HepG2 (cell line): ENCODE data around the gene TMEM106B. TPM values are rescaled to one million over a fixed set of nuclear protein-coding genes. Genes with fewer than 3 reads are reported as not detected.
A peak's percentile ranks its signal among the peaks of the same experiment; 100 is the strongest.

Experiments used
- ASH2L ChIP-seq: fragments of 300-600, 200-600 bp; sonication (generic); IDR thresholded peaks from 2 replicates; pipeline ENCODE4 v1.7.0; 2017; ENCODE audit warnings: low read depth, mild to moderate bottlenecking, moderate library complexity, mixed read lengths, low read length; ENCODE audit not compliant: insufficient read length
- ATM ChIP-seq: fragments of 450-650 bp; IDR thresholded peaks from 2 replicates; pipeline ENCODE4 v1.7.1; 2017; ENCODE audit warnings: mild to moderate bottlenecking, borderline replicate concordance
- ELF1 ChIP-seq: sonication (generic); formaldehyde crosslinking; IDR thresholded peaks from 2 replicates; pipeline ENCODE4 v1.4.0; 2020; ENCODE audit warnings: missing genetic modification reagents
- GLI4 ChIP-seq: sonication (generic); formaldehyde crosslinking; IDR thresholded peaks from 2 replicates; pipeline ENCODE4 v1.5.1; 2020; ENCODE audit warnings: missing genetic modification reagents, mild to moderate bottlenecking, moderate library complexity, borderline replicate concordance
- HDAC6 ChIP-seq: fragments of 200-600 bp; sonication (generic); IDR thresholded peaks from 2 replicates; pipeline ENCODE4 v1.7.0; 2017; ENCODE audit warnings: mild to moderate bottlenecking, antibody characterized with exemption, low read length, low read depth
- HES4 ChIP-seq: sonication (generic); formaldehyde crosslinking; IDR thresholded peaks from 2 replicates; pipeline ENCODE4 v1.9.0; 2021; ENCODE audit warnings: mild to moderate bottlenecking, missing genetic modification reagents, borderline replicate concordance
- KLF16 ChIP-seq, 2 experiments: sonication (generic) in 1 of 2; formaldehyde crosslinking in 1 of 2; IDR thresholded peaks; 2 replicates each; pipeline versions ENCODE4 v1.6.1 to v1.8.0; 2016 to 2023; ENCODE audit warnings: missing genetic modification reagents in 2 of 2, missing compliant biosample characterization in 1 of 2
- MIER2 ChIP-seq: IDR thresholded peaks from 2 replicates; pipeline ENCODE4 v1.6.1; 2016; ENCODE audit warnings: missing biosample characterization, missing genetic modification reagents
- NFATC3 ChIP-seq: sonication (generic); formaldehyde crosslinking; IDR thresholded peaks from 2 replicates; pipeline ENCODE4 v1.5.1; 2020; ENCODE audit warnings: mild to moderate bottlenecking, missing genetic modification reagents
- NR2C2 ChIP-seq: sonication (generic); formaldehyde crosslinking; IDR thresholded peaks from 2 replicates; pipeline ENCODE4 v1.4.0; 2020; ENCODE audit warnings: missing genetic modification reagents, mild to moderate bottlenecking, moderate library complexity, borderline replicate concordance
- POGZ ChIP-seq: sonication (generic); formaldehyde crosslinking; IDR thresholded peaks from 2 replicates; pipeline ENCODE4 v1.4.0; 2020; ENCODE audit warnings: mild to moderate bottlenecking, missing genetic modification reagents
- PRPF4 ChIP-seq: fragments of 200-400 bp; formaldehyde crosslinking; IDR thresholded peaks from 2 replicates; pipeline ENCODE4 v1.6.1; 2016; ENCODE audit warnings: low read length, low read depth; ENCODE audit not compliant: poor library complexity, severe bottlenecking
- REXO4 ChIP-seq: sonication (generic); formaldehyde crosslinking; IDR thresholded peaks from 2 replicates; pipeline ENCODE4 v1.8.0; 2022; ENCODE audit warnings: missing genetic modification reagents, mild to moderate bottlenecking, borderline replicate concordance
- SATB2 ChIP-seq: sonication (generic); formaldehyde crosslinking; IDR thresholded peaks from 2 replicates; pipeline ENCODE4 v1.5.0; 2020; ENCODE audit warnings: missing genetic modification reagents
- SIN3A ChIP-seq: IDR thresholded peaks from 2 replicates; pipeline ENCODE4 v1.6.1; 2011; ENCODE audit warnings: low read depth, mild to moderate bottlenecking, control low read depth, low read length, borderline replicate concordance
- TARDBP ChIP-seq: sonication (generic); formaldehyde crosslinking; IDR thresholded peaks from 2 replicates; pipeline ENCODE4 v1.8.0; 2022; ENCODE audit warnings: mild to moderate bottlenecking, missing genetic modification reagents
- U2AF1 ChIP-seq: fragments of 200-400 bp; formaldehyde crosslinking; optimal IDR thresholded peaks from 2 replicates; pipeline ENCODE3; 2017; ENCODE audit warnings: mild to moderate bottlenecking, low read depth, low read length
- XBP1 ChIP-seq: sonication (generic); formaldehyde crosslinking; IDR thresholded peaks from 2 replicates; pipeline ENCODE4 v1.5.0; 2020; ENCODE audit warnings: missing genetic modification reagents
- ZNF292 ChIP-seq: sonication (generic); formaldehyde crosslinking; IDR thresholded peaks from 2 replicates; pipeline ENCODE4 v1.8.1; 2022; ENCODE audit warnings: mild to moderate bottlenecking, low read depth, missing genetic modification reagents, borderline replicate concordance
- ZNF367 ChIP-seq: sonication (generic); formaldehyde crosslinking; IDR thresholded peaks from 2 replicates; pipeline ENCODE4 v1.4.0; 2020; ENCODE audit warnings: missing genetic modification reagents, borderline replicate concordance
- ZNF460 ChIP-seq: sonication (generic); formaldehyde crosslinking; IDR thresholded peaks from 2 replicates; pipeline ENCODE4 v1.5.1; 2020; ENCODE audit warnings: missing genetic modification reagents, mild to moderate bottlenecking, borderline replicate concordance
- ZNF556 ChIP-seq: sonication (generic); formaldehyde crosslinking; IDR thresholded peaks from 2 replicates; pipeline ENCODE4 v1.4.0; 2020; ENCODE audit warnings: mild to moderate bottlenecking, missing genetic modification reagents, borderline replicate concordance
- ZNF562 ChIP-seq: sonication (generic); formaldehyde crosslinking; IDR thresholded peaks from 2 replicates; pipeline ENCODE4 v1.8.0; 2022; ENCODE audit warnings: missing genetic modification reagents, borderline replicate concordance
- polyA plus RNA-seq, 8 experiments: library from polyadenylated mRNA; depleted of rRNA in 3 of 8; stranded (reverse) in 7 of 8; unstranded in 1 of 8; fragments of >200 nt; fragmentation: Illumina TruSeq in 4 of 8; extraction: Trizol in 4 of 8; gene quantifications; 2 replicates each; pipeline versions ENCODE4 v1.2.1 to v1.2.3, GENCODE V29; 2011 to 2016; ENCODE audit warnings: low read depth in 4 of 8, missing spikeins in 1 of 8, mixed read lengths in 1 of 8; ENCODE audit not compliant: insufficient read depth in 1 of 8
- total RNA-seq, 5 experiments: library from RNA; depleted of rRNA; stranded (reverse); fragments of >200 nt; fragmentation: Illumina TruSeq; extraction: Trizol; gene quantifications; 2 replicates each; pipeline ENCODE4 v1.2.3, GENCODE V29; 2016; ENCODE audit warnings: low read depth in 1 of 5
- TF ChIP-seq, protein P1 (sequence below): sonication (generic); formaldehyde crosslinking; IDR thresholded peaks from 2 replicates; pipeline ENCODE4 v1.5.1; 2020; ENCODE audit warnings: mild to moderate bottlenecking, missing genetic modification reagents, moderate library complexity
- TF ChIP-seq, protein P2 (sequence below): IDR thresholded peaks from 2 replicates; pipeline ENCODE4 v1.6.1; 2016; ENCODE audit warnings: missing compliant biosample characterization, missing genetic modification reagents, borderline replicate concordance

TMEM106B gene
- total and polyA plus RNA-seq, 2 of the 13 experiments (the other 11 are each of a cell fraction or from before 2014, with no cell fraction given) = 16.8 to 25.1 TPM

DNA sequence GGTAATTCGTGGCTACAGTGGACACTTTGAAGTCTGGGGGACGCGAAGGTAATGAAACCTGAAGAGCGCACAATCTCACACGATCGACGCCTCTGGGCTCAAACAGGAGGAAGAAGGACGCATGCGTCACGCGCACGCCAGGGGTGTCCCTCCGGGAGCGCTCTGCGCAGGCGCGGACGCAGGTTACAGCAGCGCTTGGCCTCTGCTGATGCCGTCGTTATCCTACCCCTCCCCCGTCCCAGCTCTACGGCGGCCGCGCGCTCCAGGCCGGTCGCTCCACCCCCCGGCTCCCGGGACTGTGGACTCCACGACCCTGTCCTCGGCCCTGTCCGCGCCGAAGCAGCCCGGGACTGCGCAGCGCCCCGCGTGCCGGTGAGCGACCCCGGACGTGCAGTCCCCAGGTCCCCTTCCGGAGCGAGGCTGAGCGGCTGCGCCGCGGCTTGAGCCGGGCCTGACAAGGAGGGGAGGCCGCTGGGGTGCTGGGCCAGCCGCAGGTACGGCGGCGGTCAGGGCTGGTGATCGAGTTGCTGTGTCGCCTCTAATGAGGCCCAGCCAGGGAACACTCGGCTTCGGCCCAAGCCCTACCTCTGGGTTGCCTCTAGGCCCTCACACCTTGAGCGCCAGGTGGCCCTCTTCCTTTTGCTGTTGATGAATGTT lies at the start of gene TMEM106B (continued):
- TF ChIP-seq ELF1 (CRISPR knock-in tag) (peak; percentile 26; the same call in 1 of the 2 replicates), ZNF460 (CRISPR knock-in tag) (peak; percentile 51; the same call in 1 of the 2 replicates), NFATC3 (CRISPR knock-in tag) (no peak), HDAC6 (no peak), PRPF4 (peak; percentile 85), ZNF562 (CRISPR knock-in tag) (peak; percentile 86; the same call in 1 of the 2 replicates), ZNF367 (peak; percentile 87; the same call in 1 of the 2 replicates), REXO4 (peak; percentile 89; the same call in 1 of the 2 replicates), MIER2 (CRISPR knock-in tag) (peak; percentile 72; the same call in 1 of the 2 replicates), ASH2L (peak; percentile 78), POGZ (CRISPR knock-in tag) (peak; percentile 97), HES4 (CRISPR knock-in tag) (peak; percentile 98), ATM (no peak), KLF16 (CRISPR knock-in tag; IDR thresholded peaks at IDR 0.05) (peak in 1 of 2 experiments; percentile 95; a peak in 2 of 4 replicates), ZNF556 (CRISPR knock-in tag) (peak; percentile 96), U2AF1 (peak; percentile 54), NR2C2 (CRISPR knock-in tag) (peak; percentile 95), SATB2 (CRISPR knock-in tag) (peak; percentile 98), SIN3A (no peak; the same call in 1 of the 2 replicates), GLI4 (CRISPR knock-in tag) (peak; percentile 99), XBP1 (peak; percentile 68; the same call in 1 of the 2 replicates), TARDBP (CRISPR knock-in tag) (peak; percentile 91), ZNF292 (CRISPR knock-in tag) (peak; percentile 44; the same call in 1 of the 2 replicates)
- TF ChIP-seq, protein P1, sequence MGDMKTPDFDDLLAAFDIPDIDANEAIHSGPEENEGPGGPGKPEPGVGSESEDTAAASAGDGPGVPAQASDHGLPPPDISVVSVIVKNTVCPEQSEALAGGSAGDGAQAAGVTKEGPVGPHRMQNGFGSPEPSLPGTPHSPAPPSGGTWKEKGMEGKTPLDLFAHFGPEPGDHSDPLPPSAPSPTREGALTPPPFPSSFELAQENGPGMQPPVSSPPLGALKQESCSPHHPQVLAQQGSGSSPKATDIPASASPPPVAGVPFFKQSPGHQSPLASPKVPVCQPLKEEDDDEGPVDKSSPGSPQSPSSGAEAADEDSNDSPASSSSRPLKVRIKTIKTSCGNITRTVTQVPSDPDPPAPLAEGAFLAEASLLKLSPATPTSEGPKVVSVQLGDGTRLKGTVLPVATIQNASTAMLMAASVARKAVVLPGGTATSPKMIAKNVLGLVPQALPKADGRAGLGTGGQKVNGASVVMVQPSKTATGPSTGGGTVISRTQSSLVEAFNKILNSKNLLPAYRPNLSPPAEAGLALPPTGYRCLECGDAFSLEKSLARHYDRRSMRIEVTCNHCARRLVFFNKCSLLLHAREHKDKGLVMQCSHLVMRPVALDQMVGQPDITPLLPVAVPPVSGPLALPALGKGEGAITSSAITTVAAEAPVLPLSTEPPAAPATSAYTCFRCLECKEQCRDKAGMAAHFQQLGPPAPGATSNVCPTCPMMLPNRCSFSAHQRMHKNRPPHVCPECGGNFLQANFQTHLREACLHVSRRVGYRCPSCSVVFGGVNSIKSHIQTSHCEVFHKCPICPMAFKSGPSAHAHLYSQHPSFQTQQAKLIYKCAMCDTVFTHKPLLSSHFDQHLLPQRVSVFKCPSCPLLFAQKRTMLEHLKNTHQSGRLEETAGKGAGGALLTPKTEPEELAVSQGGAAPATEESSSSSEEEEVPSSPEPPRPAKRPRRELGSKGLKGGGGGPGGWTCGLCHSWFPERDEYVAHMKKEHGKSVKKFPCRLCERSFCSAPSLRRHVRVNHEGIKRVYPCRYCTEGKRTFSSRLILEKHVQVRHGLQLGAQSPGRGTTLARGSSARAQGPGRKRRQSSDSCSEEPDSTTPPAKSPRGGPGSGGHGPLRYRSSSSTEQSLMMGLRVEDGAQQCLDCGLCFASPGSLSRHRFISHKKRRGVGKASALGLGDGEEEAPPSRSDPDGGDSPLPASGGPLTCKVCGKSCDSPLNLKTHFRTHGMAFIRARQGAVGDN (CRISPR knock-in tag) = peak; percentile 100
- TF ChIP-seq, protein P2, sequence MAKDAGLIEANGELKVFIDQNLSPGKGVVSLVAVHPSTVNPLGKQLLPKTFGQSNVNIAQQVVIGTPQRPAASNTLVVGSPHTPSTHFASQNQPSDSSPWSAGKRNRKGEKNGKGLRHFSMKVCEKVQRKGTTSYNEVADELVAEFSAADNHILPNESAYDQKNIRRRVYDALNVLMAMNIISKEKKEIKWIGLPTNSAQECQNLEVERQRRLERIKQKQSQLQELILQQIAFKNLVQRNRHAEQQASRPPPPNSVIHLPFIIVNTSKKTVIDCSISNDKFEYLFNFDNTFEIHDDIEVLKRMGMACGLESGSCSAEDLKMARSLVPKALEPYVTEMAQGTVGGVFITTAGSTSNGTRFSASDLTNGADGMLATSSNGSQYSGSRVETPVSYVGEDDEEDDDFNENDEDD = peak; percentile 83
